Astrocyte (in vitro differentiated cells and primary cell): ENCODE results near the gene WDR41. TPM values are rescaled to one million over a fixed set of nuclear protein-coding genes. Genes with fewer than 3 reads are reported as not detected.
"Not testable (repeated sequence)": the region's sequence is repeated elsewhere in the genome, so short reads cannot be mapped to it uniquely, and the experiment has no call there.

Experiments
- DNase-seq: peaks from one replicate; pipeline ENCODE4 v3.0.0-alpha.2; 2010; ENCODE audit warnings: low read depth
- FAIRE-seq: peaks from 2 replicates; lab custom pipeline; 2011; peaks lifted over from hg19 to GRCh38; lab: Jason Lieb, UNC
- H2AFZ ChIP-seq: 2 replicates; pipeline ENCODE4 v1.6.0; 2012; ENCODE audit warnings: low read depth, low read length, inconsistent platforms
- H3K27ac ChIP-seq: 2 replicates; pipeline ENCODE4 v1.5.1; 2011; ENCODE audit warnings: low read depth, low read length, inconsistent platforms
- H3K27me3 ChIP-seq: 2 replicates; pipeline ENCODE4 v1.6.0; 2011; ENCODE audit warnings: low read length, inconsistent platforms; ENCODE audit not compliant: insufficient read depth
- H3K36me3 ChIP-seq: 2 replicates; pipeline ENCODE4 v1.5.1; 2011; ENCODE audit warnings: low read length, inconsistent platforms; ENCODE audit not compliant: insufficient read depth
- H3K4me1 ChIP-seq: 2 replicates; pipeline ENCODE4 v1.5.1; 2011; ENCODE audit warnings: low read length, inconsistent platforms; ENCODE audit not compliant: insufficient read depth
- H3K4me2 ChIP-seq: 2 replicates; pipeline ENCODE4 v1.6.0; 2012; ENCODE audit warnings: low read length, inconsistent platforms
- H3K4me3 ChIP-seq: 2 replicates; pipeline ENCODE4 v1.5.1; 2011; ENCODE audit warnings: low read depth, mild to moderate bottlenecking, low read length, inconsistent platforms; ENCODE audit not compliant: insufficient read depth
- H3K79me2 ChIP-seq: 2 replicates; pipeline ENCODE4 v1.6.0; 2012; ENCODE audit warnings: mild to moderate bottlenecking, low read length, inconsistent platforms; ENCODE audit not compliant: insufficient read depth
- H3K9ac ChIP-seq: 2 replicates; pipeline ENCODE4 v1.6.0; 2012; ENCODE audit warnings: mild to moderate bottlenecking, low read length, inconsistent platforms
- H3K9me3 ChIP-seq: 2 replicates; pipeline ENCODE4 v1.5.1; 2012; ENCODE audit warnings: low read depth, mild to moderate bottlenecking, low read length, inconsistent platforms; ENCODE audit not compliant: insufficient read depth
- H4K20me1 ChIP-seq: 2 replicates; pipeline ENCODE4 v1.6.0; 2012; ENCODE audit warnings: low read length, inconsistent platforms; ENCODE audit not compliant: insufficient read depth
- H3K27ac Mint-ChIP-seq: one replicate; pipeline ENCODE4 v1.8.0; 2021; ENCODE audit warnings: mild to moderate bottlenecking, mixed read lengths; ENCODE audit not compliant: unreplicated experiment
- H3K27me3 Mint-ChIP-seq: one replicate; pipeline ENCODE4 v1.8.0; 2021; ENCODE audit warnings: low read depth, mixed read lengths; ENCODE audit not compliant: unreplicated experiment
- H3K36me3 Mint-ChIP-seq: one replicate; pipeline ENCODE4 v1.8.0; 2021; ENCODE audit warnings: low read depth, mixed read lengths; ENCODE audit not compliant: unreplicated experiment
- H3K4me1 Mint-ChIP-seq: one replicate; pipeline ENCODE4 v1.8.0; 2021; ENCODE audit warnings: low read depth, mixed read lengths; ENCODE audit not compliant: unreplicated experiment
- H3K4me3 Mint-ChIP-seq: one replicate; pipeline ENCODE4 v1.8.0; 2021; ENCODE audit warnings: mild to moderate bottlenecking, moderate library complexity, mixed read lengths; ENCODE audit not compliant: unreplicated experiment
- H3K9me3 Mint-ChIP-seq: one replicate; pipeline ENCODE4 v1.8.0; 2021; ENCODE audit warnings: mild to moderate bottlenecking, mixed read lengths; ENCODE audit not compliant: unreplicated experiment
- EZH2 ChIP-seq: IDR thresholded peaks from 2 replicates; pipeline ENCODE4 v1.6.1; 2012; ENCODE audit warnings: mild to moderate bottlenecking, low read length, inconsistent platforms; ENCODE audit not compliant: insufficient read depth
- total RNA-seq: library from RNA; stranded (reverse); gene quantifications from 2 replicates; pipeline ENCODE4 v1.2.1, GENCODE V29; 2021
- TF ChIP-seq, protein P1 (sequence below): IDR thresholded peaks from 2 replicates; pipeline ENCODE4 v1.5.1; 2011; ENCODE audit warnings: low read depth, mild to moderate bottlenecking, inconsistent platforms, low read length, moderate library complexity; ENCODE audit not compliant: insufficient read depth

Gene WDR41
- total RNA-seq, 1 donor from 2014 or later, result 115 TPM

DNA sequence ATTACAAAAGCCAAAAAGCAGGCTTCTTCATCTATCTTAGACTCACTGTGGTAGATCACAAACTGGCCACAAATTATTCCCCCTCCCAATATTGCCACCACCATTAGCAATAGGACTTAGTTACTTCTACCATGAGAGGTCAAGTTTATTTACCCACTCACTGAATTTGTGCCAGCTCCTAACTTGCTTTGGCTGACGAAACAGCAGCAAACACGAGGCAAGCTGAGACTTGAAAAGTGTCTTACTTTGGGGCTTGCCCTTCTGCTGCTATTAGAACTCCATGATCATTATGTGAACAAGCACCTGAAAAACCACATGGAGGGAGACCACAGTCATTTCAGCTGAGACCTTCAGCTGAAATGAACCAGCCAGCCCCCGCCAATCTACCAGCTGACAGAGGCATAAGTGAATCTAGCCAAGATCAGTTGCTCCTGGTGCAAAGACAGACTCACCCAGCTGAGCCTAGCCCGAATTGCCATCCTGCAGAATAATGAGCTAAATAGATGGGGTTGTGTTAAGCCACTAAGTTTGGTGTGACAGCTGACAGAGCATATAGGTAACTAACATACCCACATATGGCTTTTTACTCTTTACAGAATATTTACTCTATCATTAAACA is 5.7 kb downstream of the WDR41 start:
- Mint-ChIP-seq H3K27ac (no peak overlapping the region), H3K9me3 (no peaks in the 10 kb centered on the region), H3K4me1 (peaks cover 9% of the 10 kb centered on the region), H3K36me3 (peaks cover 28% of the 10 kb centered on the region), H3K4me3 (no peak overlapping the region), H3K27me3 (no peaks in the 10 kb centered on the region)
- H3K9ac ChIP-seq, result no peak overlapping the region
- H3K9me3 ChIP-seq, result no peaks in the 10 kb centered on the region
- FAIRE-seq (no peak), DNase-seq (peak; percentile 0)
- H3K36me3 ChIP-seq, result peaks cover 15% of the 10 kb centered on the region
- H2AFZ ChIP-seq, result no peak overlapping the region
- no peaks in the 10 kb centered on the region for H3K27me3 ChIP-seq
- no peak overlapping the region for H3K4me3 ChIP-seq
- TF ChIP-seq, protein P1, sequence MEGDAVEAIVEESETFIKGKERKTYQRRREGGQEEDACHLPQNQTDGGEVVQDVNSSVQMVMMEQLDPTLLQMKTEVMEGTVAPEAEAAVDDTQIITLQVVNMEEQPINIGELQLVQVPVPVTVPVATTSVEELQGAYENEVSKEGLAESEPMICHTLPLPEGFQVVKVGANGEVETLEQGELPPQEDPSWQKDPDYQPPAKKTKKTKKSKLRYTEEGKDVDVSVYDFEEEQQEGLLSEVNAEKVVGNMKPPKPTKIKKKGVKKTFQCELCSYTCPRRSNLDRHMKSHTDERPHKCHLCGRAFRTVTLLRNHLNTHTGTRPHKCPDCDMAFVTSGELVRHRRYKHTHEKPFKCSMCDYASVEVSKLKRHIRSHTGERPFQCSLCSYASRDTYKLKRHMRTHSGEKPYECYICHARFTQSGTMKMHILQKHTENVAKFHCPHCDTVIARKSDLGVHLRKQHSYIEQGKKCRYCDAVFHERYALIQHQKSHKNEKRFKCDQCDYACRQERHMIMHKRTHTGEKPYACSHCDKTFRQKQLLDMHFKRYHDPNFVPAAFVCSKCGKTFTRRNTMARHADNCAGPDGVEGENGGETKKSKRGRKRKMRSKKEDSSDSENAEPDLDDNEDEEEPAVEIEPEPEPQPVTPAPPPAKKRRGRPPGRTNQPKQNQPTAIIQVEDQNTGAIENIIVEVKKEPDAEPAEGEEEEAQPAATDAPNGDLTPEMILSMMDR, result no peak
- TF ChIP-seq EZH2, result no peak
- peaks cover 5% of the 10 kb centered on the region for H3K4me1 ChIP-seq
- H4K20me1 ChIP-seq, result peaks cover 31% of the 10 kb centered on the region
- peaks cover 72% of the 10 kb centered on the region for H3K79me2 ChIP-seq
- no peak overlapping the region for H3K27ac ChIP-seq
- no peak overlapping the region for H3K4me2 ChIP-seq

DNA sequence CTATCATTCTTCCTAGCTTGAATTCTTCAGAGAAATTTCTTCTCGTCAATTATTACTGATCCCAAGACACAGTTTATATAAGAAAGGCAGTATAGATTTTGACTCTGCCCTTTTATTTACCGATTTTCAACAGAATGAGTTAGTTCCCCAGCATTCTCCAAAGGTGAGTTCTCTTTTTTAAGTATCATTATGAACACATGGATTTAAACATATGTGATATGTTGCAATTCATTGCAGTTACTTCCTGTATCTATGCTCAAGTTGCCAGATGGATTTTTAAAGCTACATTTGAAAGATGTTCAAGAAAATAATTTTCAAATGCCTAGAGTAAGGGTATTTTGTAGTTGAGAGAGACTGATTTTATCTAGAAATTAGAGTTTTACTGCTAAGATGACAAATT is 8.4 kb downstream of the WDR41 start:
- no peaks in the 10 kb centered on the region for H3K27me3 ChIP-seq
- H3K4me2 ChIP-seq, result no peak overlapping the region
- no peak overlapping the region for H3K27ac Mint-ChIP-seq
- H2AFZ ChIP-seq, result no peak overlapping the region
- H3K79me2 ChIP-seq, result peaks cover 50% of the 10 kb centered on the region
- TF ChIP-seq EZH2, result no peak
- TF ChIP-seq, protein P1, result no peak
- H3K4me3 Mint-ChIP-seq, result no peak overlapping the region
- H3K9ac ChIP-seq, result no peak overlapping the region
- DNase-seq (no peak), FAIRE-seq (no peak)
- H3K27me3 Mint-ChIP-seq, result no peaks in the 10 kb centered on the region
- peaks cover 38% of the 10 kb centered on the region for H3K36me3 Mint-ChIP-seq
- H3K9me3 ChIP-seq, result no peaks in the 10 kb centered on the region
- H4K20me1 ChIP-seq, result peaks cover 31% of the 10 kb centered on the region
- H3K9me3 Mint-ChIP-seq, result no peaks in the 10 kb centered on the region
- H3K36me3 ChIP-seq, result peaks cover 17% of the 10 kb centered on the region
- no peaks in the 10 kb centered on the region for H3K4me1 ChIP-seq
- H3K27ac ChIP-seq, result no peak overlapping the region
- peaks cover 2% of the 10 kb centered on the region for H3K4me1 Mint-ChIP-seq
- no peak overlapping the region for H3K4me3 ChIP-seq

DNA sequence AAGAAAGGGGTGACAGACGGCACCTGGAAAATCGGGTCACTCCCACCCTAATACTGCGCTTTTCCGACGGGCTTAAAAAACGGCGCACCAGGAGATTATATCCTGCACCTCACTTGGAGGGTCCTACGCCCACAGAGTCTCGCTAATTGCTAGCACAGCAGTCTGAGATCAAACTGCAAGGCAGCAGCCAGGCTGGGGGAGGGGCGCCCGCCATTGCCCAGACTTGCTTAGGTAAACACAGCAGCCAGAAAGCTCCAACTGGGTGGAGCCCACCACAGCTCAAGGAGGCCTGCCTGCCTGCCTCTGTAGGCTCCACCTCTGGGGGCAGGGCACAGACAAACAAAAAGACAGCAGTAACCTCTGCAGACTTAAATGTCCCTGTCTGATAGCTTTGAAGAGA is 17.1 kb downstream of the WDR41 start:
- DNase-seq, H3K4me2 ChIP-seq, H3K4me3 ChIP-seq, FAIRE-seq, H3K27ac ChIP-seq, H3K27me3 ChIP-seq, H3K27ac Mint-ChIP-seq, H3K9me3 ChIP-seq, H3K27me3 Mint-ChIP-seq, H3K36me3 ChIP-seq, H4K20me1 ChIP-seq, H3K4me1 ChIP-seq, H2AFZ ChIP-seq, H3K79me2 ChIP-seq, H3K9ac ChIP-seq, H3K4me1 Mint-ChIP-seq, H3K4me3 Mint-ChIP-seq: not testable (repeated sequence)
- Mint-ChIP-seq H3K9me3 (peaks cover 13% of the 10 kb centered on the region), H3K36me3 (peaks cover 11% of the 10 kb centered on the region)

DNA sequence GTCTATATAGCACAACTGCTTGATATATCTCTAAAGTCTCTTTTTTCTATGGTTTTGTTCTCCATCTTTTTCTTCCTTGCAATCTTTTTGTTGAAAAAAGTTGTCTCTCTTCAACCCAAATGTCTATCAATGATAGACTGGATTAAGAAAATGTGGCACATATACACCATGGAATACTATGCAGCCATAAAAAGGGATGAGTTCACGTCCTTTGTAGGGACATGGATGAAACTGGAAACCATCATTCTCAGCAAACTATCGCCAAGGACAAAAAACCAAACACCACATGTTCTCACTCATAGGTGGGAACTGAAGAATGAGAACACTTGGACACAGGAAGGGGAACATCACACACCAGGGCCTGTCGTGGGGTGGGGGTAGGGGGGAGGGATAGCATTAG is 23.2 kb downstream of the WDR41 start:
- H3K4me3 Mint-ChIP-seq, DNase-seq, H4K20me1 ChIP-seq, H3K27ac Mint-ChIP-seq, H3K4me3 ChIP-seq, H3K4me2 ChIP-seq, H2AFZ ChIP-seq, H3K4me1 ChIP-seq, H3K27ac ChIP-seq, H3K9me3 ChIP-seq, H3K27me3 ChIP-seq, FAIRE-seq, H3K36me3 ChIP-seq, H3K27me3 Mint-ChIP-seq, H3K4me1 Mint-ChIP-seq, H3K9ac ChIP-seq: not testable (repeated sequence)
- Mint-ChIP-seq H3K9me3 (peaks cover 10% of the 10 kb centered on the region), H3K36me3 (peaks cover 22% of the 10 kb centered on the region)
- H3K79me2 ChIP-seq, result peaks cover 29% of the 10 kb centered on the region
